Measurements from ENCODE around the gene FMN1.

Gene FMN1

DNA sequence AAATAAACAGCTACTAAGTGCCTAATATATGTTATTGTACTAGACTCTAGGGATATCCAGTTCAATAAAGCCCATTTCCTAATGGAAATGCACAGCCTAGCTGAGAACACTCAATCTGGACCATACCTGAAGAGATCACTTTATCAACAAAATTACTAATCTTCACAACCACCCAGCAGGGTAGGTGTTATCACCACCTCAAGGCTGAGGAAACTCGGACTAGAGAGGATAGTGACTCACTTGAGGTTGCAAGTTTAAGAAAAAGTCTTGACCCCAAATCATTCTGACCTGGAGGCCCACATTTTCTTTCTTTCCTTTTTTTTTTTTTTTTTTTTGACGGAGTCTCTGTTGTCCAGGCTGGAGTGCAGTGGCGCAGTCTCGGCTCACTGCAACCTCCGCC lies 3.1 kb upstream of the FMN1 start:
- DNase-seq: no peak

DNA sequence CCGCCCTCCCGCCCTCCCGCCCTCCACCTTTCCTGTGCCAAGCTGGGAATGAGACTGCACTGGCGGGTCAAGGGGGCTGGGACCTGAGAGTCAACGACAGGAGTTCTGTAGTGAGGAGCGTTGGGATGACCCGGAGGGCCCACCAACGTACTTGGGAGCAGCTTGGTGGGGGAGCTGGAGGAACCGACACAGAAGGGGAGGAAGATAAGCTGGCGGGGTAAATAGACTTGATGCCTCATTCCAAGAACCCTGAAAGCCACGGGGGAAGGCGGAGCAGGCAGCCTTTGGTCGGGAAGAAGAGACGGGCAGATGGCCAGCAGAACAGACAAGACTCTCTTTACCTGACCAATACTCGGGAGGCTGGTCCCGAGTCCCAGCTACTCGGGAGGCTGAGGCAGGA lies 277 bp downstream of the FMN1 start:
- no peak for DNase-seq

- DNase-seq: no peak
Observed at GRCh38 chr15:33191591-33191990, 2.9 kb downstream of the FMN1 start.

DNA sequence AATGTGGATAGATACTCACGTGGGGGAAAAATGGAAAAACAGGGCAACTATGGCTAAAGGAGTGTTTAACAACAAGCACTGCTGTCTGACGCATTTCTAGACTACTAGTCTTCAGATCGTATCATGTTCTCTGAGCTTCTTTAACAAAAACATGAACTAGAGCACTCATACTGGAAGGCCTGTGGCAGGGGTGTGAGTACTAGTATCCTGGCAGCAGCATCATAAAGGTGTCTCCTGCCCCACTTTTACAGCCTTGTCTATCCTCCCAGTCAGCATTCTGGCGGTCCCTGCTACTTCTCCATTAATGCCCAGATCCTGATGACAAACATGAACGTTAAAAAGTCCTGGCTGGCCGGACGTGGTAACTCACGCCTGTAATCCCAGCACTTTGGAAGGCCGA lies 4.0 kb downstream of the FMN1 start:
- no peak for DNase-seq

DNA sequence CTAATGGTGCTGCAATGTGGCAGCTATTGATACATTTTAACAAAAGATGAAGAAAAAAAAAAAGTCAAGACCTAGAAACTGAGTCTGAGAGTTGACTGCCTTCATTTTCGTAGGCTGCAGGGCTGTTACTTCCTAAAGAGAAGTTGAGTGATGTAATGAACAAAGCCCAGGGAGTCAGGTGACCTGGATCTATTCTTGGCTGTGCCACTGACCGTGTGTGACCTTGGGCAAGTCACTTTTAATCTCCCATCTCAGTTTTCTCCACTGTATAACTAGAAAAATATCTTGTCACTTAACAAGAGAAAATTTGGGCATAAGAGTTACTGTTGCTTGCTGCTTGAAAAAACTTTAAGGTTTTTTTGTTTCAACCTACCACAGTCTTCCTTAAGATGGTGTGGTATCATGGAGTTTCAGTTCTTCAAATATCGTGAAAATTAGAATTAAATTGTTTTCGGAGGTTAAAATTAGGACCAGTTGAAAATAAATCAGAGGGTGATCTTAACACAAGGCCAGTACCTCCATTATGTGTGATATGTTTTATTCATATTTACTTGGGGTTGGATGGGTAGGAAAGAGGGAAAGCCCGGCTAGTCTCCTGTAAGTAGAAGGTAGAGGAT lies 5.8 kb downstream of the FMN1 start:
- DNase-seq: no peak

GRCh38 chr15:33188159-33188558 lies 6.4 kb downstream of the FMN1 start:
- no peak for DNase-seq

DNA sequence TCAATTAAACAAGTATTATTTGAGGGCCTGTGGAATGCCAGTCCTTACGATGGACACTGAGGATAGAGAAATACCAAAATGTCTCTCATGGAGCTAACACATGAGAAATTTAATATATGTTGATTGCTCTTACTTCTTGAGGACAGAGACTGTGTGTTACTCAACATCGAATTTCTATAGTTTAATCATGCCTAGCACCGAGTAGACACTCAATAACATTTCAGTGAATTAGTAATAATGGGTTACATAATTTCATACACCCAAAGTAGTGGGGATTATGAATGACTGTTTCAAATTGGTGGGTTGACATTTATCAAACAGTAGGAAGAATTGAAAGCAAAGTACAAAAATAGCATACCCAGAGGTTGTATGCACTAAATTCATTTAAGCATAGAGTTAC lies 11.2 kb downstream of the FMN1 start:
- DNase-seq: no peak

GRCh38 chr15:33182926-33183325 lies 11.6 kb downstream of the FMN1 start:
- no peak for DNase-seq

GRCh38 chr15:33182278-33182905 lies 12.1 kb downstream of the FMN1 start:
- DNase-seq: no peak

DNA sequence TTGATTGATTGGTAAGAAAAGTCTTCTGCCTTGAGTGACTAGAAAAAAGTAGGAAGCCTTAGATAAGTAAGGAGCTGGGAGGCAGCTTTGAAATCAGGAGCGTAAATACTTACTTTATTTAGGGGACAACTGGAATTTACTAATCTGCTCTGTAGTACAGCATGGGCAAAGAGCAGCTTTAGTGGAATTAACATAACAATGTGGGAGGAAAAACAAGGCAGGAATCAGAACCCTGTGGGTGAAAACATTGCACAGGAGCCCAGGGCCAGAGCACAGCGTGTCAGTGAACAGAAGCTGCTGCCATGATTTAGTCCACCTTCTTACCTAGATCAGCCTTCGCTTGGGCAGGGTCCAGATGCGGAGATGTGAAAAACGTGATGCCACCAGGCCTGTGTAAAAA lies 14.6 kb downstream of the FMN1 start:
- DNase-seq: no peak

GRCh38 chr15:33171202-33171601 lies 23.3 kb downstream of the FMN1 start:
- no peak for DNase-seq

- no peak for DNase-seq
Observed at GRCh38 chr15:33169625-33170024, 24.9 kb downstream of the FMN1 start.

DNA sequence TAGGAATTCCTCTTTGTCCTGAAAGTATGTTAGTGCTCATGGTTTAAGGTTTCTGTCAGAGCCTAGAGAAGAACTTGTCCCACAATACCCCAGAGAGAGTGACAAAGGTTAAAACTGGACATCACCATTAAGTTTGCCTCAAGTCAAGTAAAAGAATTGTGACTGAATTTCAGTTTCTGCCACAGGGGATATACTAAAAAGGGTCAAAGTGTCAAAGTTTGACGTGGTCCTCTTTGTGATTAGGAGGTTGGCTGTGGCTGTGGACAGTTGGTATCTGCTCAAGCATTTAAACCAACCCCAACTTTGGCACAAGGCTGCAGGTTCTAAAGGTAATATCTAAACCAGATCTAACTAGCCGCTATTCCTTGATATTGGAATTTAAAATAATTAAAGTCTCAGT lies 26.1 kb downstream of the FMN1 start:
- DNase-seq: no peak

DNA sequence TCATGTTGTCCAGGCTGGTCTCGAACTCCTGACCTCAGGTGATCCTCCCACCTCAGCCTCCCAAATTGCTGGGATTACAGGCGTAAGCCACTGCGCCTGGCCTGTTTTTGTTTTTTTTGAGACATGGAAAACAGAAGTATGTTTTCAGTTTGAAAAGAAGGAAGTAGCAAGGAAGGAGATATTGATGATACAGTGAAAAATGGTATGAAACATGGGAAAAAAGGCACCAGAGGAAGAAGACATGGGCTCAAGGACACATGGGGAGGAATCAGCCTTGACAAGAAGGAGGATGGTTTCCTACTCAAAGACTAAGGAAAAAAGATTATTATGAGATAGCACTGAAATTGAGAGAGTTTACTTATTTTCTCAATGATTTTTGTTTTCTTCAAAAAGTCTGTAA lies 30.7 kb downstream of the FMN1 start:
- no peak for DNase-seq

DNA sequence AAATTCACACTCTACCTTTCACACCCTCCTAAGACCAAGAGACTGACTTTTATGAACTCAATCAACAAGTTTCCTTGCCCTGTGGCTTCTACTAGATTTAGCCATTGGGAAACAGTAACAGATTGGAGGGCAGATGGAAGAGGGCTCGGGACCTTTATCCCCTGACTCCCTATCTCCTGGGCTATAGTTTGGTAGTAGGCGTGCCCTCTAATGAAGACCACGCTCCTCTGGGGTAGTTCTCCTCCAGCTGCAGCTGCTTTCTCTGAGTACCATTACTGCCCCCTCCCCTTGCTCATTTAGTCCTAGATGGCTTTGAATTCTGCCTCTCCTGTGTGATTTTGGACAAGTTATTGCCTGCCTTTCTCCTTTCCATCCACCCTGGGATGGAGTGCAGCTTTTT lies 33.3 kb downstream of the FMN1 start:
- DNase-seq: no peak

DNA sequence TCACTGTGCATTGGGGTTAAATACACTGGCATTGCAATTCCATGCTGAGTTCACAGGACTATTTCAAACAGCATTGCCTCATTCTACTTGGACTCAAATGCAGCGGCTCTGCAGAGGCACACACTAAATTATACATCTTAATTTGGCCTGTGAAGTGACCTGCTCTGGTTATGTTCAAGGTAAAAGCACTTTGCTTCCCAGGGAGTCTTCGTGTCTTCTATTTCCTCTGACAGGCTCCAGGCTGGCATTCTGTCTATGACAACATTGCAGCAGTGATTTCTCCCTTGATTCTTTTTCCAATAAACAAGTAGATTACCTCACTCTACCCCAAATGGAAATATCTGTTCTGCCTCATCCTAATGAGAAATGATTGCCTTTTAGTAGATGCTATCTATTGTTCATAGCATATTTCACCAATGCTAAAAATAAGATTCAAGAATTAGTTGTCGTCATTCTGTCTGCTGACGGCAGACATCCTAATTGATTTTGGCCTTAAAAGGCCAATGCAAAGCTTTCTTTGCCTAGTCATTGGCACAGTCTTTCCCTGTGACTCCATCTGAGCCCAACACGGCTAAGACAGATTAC lies 33.8 kb downstream of the FMN1 start:
- DNase-seq: no peak

GRCh38 chr15:33159726-33160453 lies 34.6 kb downstream of the FMN1 start:
- no peak for DNase-seq

DNA sequence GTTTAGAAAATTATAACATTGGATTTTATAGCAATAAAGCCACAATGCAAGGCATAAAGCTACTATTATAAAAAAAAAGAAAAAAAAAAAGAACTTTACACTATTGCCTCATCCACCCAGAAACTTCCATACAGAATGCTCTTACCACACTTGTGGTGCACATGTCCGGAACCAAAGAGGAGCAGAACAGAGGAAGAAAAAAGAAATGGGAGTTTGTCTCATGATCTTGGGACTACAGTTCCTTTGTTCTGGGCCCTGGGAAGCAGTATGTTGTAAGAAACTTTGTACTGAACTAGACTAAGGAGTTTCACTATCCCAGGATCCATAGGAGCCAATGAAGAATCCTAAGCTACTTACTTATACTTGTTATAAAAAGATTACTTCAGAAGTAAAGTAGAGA lies 36.1 kb downstream of the FMN1 start:
- DNase-seq: no peak

- no peak for DNase-seq
Observed at GRCh38 chr15:33157371-33158037, 37.0 kb downstream of the FMN1 start.

DNA sequence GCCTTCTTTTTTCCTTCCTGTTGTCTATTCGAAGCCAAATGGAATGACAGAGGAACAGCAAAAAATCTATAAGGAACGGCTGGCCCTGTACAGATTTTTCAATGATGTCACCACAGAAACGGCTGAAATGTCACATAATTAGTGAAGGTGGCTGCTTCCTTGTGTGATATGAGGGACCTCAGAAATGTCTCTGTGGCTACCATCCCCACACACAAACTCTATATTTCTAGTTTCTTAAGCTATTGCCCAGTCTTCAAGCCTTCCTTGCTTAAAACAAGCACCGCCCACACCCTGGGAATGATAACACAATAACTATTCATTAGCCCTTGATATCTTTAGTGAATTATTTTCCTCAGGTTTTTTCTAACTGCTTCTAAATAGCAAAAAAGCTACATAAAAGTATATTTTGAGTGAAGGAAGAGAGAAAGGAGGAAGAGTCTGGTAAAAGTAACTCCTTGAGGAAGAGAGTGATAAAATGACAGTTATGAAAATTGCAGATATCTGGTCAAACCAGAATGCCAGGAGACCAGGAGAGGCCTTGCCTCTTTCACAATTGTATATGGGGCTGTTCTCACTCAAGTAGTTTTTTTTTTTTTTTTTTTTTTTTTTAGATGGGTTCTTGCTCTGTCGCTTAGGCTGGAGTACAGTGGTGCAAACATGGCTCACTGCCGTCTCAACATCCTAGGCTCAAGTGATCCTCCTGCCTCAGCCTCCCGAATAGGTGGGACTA lies 38.7 kb downstream of the FMN1 start:
- DNase-seq: no peak

DNA sequence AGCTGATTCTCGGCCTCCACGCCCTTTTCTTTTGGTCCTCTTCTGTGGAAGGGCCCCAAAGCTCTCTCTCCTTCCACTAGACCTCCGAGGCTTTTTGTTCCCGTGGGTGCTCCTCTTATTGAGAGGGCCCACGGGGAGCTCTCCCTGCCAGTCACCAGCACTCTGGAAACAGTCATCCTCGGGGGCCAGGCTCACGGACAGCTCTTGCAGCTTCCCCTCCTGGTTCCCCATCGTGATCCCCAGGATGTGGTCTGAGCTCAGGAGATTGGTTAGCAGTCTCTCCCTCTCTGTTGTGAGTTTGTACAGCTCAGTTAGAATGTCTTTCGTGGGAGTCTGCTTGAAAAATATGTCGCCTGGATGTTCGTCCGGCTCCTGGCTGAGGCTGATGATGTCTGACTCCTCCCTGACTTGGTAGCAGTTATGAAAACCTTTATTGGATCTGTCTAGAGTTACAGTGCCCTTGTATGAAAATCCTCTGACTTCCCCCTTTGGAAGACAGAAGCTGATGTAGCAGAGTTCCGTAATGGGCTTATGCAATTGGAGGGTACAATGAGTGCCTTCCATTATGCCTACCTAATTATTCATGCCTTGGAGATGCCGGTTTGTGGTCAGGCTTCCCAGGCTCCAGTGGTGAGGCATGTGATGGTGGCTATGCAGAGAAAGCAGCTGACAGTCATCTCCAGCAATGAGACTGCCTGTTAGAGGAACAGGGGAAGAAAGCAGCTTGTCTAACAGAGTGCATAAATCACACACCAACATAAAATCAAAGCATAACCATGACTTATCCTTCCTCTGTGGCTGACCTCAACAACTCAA lies 40.0 kb downstream of the FMN1 start:
- peak; percentile 27 for DNase-seq

GRCh38 chr15:33153548-33153947 lies 41.0 kb downstream of the FMN1 start:
- DNase-seq: no peak
